Skeletal muscle satellite cell (primary cell): Measurements from ENCODE around the gene SLC10A2.

Experiments used
- H3K27me3 ChIP-seq: 2 replicates; pipeline ENCODE4 v1.7.0; 2013; ENCODE audit warnings: low read length; ENCODE audit not compliant: control insufficient read depth, insufficient read depth
- H3K36me3 ChIP-seq: 2 replicates; pipeline ENCODE4 v1.7.0; 2013; ENCODE audit warnings: mild to moderate bottlenecking, control low read depth, low read length; ENCODE audit not compliant: insufficient read depth
- H3K4me1 ChIP-seq: 2 replicates; pipeline ENCODE4 v1.7.0; 2013; ENCODE audit warnings: low read length; ENCODE audit not compliant: control insufficient read depth, insufficient read depth
- H3K4me2 ChIP-seq: 2 replicates; pipeline ENCODE4 v1.7.0; 2013; ENCODE audit warnings: mild to moderate bottlenecking, low read length
- H3K4me3 ChIP-seq: 2 replicates; pipeline ENCODE4 v1.7.0; 2013; ENCODE audit warnings: low read length
- H3K9ac ChIP-seq: 2 replicates; pipeline ENCODE4 v1.7.0; 2013; ENCODE audit warnings: mild to moderate bottlenecking, low read depth, low read length, moderate library complexity
- H3K9me3 ChIP-seq: replicated peaks from 2 replicates; pipeline ENCODE4 v1.7.0; 2013; ENCODE audit warnings: mild to moderate bottlenecking, control low read depth, low read length

Gene SLC10A2

DNA sequence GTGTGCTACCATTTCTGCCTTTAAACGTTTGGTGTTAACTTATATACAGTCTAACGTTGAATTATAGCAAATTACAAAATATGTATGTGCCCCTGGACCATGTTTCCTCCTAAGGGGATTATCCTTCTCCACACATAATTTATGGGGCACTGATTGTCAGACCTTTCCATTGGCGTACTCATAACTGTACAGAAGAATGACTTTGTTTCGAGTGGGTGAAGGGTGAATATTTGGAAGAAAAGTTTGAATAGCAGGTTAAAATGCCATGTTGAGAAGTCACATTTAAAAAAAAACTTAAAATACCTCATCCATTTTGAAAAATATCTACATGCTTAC, 58.8 kb downstream of the SLC10A2 start:
- Histone ChIP-seq H3K36me3 (no peaks in the 10 kb centered on the region), H3K4me1 (no peaks in the 10 kb centered on the region), H3K4me2 (no peak overlapping the region), H3K9ac (no peak overlapping the region), H3K4me3 (no peak overlapping the region), H3K27me3 (peaks cover 4% of the 10 kb centered on the region), H3K9me3 (no peaks in the 10 kb centered on the region)

DNA sequence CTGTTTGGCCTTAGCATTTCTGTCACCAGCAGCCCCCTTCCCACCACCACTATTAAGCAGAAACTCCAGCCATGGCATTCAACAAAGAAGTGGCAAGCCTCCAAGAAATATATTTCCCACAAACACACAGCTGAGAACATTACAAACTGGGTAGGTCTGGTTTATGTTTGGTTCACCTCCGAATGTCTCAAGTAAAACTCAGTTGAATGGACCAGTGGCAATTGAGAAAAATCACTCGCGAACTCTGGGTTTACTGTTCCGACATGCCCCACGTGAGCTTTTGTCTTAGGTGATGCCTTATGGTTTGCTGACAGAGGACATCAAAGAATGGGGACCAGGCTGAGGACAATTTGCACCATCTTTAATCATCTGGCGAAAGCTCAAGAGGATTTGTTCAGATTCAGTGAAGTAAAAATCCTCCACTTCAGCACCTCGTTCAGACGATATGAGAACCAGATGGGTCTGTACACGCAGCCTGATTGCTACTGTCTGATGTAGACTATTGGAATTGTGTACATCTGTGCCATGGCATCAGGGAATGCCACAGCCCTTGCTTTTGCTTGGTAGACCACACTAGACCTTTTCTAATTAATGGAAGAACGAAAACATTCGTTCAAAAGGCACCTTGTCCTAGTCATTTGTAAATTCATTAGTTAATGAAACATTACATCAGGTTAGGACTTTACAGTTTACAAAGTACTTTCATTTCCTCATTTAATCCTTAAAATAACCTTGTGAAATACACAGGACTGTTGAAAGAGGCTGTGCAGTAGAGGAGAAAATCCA, 59.4 kb downstream of the SLC10A2 start:
- H3K36me3 ChIP-seq: no peaks in the 10 kb centered on the region
- H3K4me2 ChIP-seq: no peak overlapping the region
- peaks cover 4% of the 10 kb centered on the region for H3K27me3 ChIP-seq
- no peaks in the 10 kb centered on the region for H3K9me3 ChIP-seq
- H3K4me1 ChIP-seq: no peaks in the 10 kb centered on the region
- no peak overlapping the region for H3K9ac ChIP-seq
- H3K4me3 ChIP-seq: no peak overlapping the region

- H3K9me3 ChIP-seq: no peaks in the 10 kb centered on the region
- H3K9ac ChIP-seq: no peak overlapping the region
- peaks cover 4% of the 10 kb centered on the region for H3K27me3 ChIP-seq
- no peaks in the 10 kb centered on the region for H3K36me3 ChIP-seq
- H3K4me2 ChIP-seq: no peak overlapping the region
- H3K4me3 ChIP-seq: no peak overlapping the region
- no peaks in the 10 kb centered on the region for H3K4me1 ChIP-seq
These were observed 61.4 kb downstream of the SLC10A2 start for GRCh38 chr13:103004661-103005345.

GRCh38 chr13:103003631-103004030, 62.6 kb downstream of the SLC10A2 start:
- H3K9me3 ChIP-seq: no peaks in the 10 kb centered on the region
- no peaks in the 10 kb centered on the region for H3K4me1 ChIP-seq
- no peak overlapping the region for H3K4me2 ChIP-seq
- H3K27me3 ChIP-seq: peaks cover 4% of the 10 kb centered on the region
- H3K4me3 ChIP-seq: no peak overlapping the region
- no peak overlapping the region for H3K9ac ChIP-seq
- no peaks in the 10 kb centered on the region for H3K36me3 ChIP-seq

- Histone ChIP-seq H3K9ac (no peak overlapping the region), H3K36me3 (no peaks in the 10 kb centered on the region), H3K4me1 (no peaks in the 10 kb centered on the region), H3K27me3 (peaks cover 4% of the 10 kb centered on the region), H3K4me3 (no peak overlapping the region), H3K9me3 (no peaks in the 10 kb centered on the region), H3K4me2 (no peak overlapping the region)
These were observed 63.9 kb downstream of the SLC10A2 start for GRCh38 chr13:103002279-103002678.

DNA sequence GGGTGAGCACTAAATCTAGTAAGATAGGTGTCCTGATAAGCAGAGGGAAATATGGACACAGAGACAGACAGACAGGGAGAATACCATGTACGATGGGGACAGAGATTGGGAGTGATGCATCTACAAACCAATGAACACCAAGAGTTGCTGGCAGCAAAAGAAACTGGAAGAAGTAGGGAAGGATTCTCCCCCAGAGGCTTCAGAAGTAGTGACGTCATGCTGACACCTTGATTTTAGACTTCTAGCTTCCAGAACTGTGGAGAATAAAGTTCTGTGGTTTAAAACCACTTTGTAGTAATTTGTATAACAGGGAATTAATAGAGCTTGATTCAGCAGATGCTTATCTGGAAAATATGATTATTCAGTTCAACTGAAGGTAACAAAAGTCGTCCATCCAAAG, 66.1 kb downstream of the SLC10A2 start:
- H3K4me3 ChIP-seq: no peak overlapping the region
- no peak overlapping the region for H3K9ac ChIP-seq
- H3K36me3 ChIP-seq: no peaks in the 10 kb centered on the region
- H3K4me2 ChIP-seq: no peak overlapping the region
- H3K27me3 ChIP-seq: no peaks in the 10 kb centered on the region
- H3K4me1 ChIP-seq: no peaks in the 10 kb centered on the region
- no peaks in the 10 kb centered on the region for H3K9me3 ChIP-seq

GRCh38 chr13:102999499-102999898, 66.7 kb downstream of the SLC10A2 start:
- Histone ChIP-seq H3K9ac (no peak overlapping the region), H3K4me1 (no peaks in the 10 kb centered on the region), H3K9me3 (no peaks in the 10 kb centered on the region), H3K36me3 (no peaks in the 10 kb centered on the region), H3K4me3 (no peak overlapping the region), H3K27me3 (no peaks in the 10 kb centered on the region), H3K4me2 (no peak overlapping the region)
